ENCODE measurements around the gene NOL11.

DNA sequence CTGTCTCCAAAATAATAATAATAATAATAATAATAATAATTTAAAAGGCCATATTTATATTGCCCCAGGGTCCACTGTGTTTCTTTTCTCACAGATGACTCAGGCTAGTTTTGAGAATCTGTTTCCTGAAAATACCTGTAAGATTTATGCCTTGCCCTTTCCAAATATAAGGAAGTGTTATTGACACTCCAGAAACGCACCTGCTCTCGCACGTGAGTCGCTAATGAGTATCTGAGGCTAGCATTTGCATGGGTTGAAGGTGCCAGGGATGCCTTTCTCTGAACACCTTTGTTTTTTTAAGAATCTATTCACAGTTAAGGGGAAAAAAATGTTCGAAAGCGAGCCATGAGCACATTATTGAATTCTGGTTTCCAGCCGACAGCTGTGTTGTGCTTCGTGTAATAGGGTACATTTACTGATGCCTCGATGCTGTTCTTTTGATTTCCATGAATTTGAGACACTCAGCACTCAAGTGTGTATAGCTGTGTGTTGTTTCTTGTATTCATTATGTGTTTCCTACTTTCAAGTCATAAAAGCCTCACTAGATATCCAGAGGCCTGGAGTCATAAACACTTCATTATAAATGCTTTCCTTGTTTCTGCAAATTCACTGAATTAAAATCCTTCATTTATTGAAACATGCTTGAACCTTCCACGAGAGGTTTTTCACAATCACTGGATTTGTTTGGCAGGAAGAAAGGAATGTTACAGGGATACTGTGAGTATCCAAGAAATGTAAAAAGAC is 45.0 kb upstream of the NOL11 start:
- TF ChIP-seq, protein P1, sequence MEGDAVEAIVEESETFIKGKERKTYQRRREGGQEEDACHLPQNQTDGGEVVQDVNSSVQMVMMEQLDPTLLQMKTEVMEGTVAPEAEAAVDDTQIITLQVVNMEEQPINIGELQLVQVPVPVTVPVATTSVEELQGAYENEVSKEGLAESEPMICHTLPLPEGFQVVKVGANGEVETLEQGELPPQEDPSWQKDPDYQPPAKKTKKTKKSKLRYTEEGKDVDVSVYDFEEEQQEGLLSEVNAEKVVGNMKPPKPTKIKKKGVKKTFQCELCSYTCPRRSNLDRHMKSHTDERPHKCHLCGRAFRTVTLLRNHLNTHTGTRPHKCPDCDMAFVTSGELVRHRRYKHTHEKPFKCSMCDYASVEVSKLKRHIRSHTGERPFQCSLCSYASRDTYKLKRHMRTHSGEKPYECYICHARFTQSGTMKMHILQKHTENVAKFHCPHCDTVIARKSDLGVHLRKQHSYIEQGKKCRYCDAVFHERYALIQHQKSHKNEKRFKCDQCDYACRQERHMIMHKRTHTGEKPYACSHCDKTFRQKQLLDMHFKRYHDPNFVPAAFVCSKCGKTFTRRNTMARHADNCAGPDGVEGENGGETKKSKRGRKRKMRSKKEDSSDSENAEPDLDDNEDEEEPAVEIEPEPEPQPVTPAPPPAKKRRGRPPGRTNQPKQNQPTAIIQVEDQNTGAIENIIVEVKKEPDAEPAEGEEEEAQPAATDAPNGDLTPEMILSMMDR (IDR thresholded peaks at IDR 0.05) = no peak
- TF ChIP-seq POLR2AphosphoS5 (IDR thresholded peaks at IDR 0.05) (peak in 1 of 3 donors; percentile 37), POLR2A (IDR thresholded peaks at IDR 0.05) (no peak)
